HG02943 (cell line): ENCODE data around the gene NAV3.

Source experiments
- ATAC-seq: cut with Tn5 transposase; IDR thresholded peaks from one replicate; pipeline ENCODE4 v1.9.1; 2021; ENCODE audit warnings: mild to moderate bottlenecking, low read depth, moderate library complexity; ENCODE audit not compliant: unreplicated experiment

The NAV3 gene

DNA sequence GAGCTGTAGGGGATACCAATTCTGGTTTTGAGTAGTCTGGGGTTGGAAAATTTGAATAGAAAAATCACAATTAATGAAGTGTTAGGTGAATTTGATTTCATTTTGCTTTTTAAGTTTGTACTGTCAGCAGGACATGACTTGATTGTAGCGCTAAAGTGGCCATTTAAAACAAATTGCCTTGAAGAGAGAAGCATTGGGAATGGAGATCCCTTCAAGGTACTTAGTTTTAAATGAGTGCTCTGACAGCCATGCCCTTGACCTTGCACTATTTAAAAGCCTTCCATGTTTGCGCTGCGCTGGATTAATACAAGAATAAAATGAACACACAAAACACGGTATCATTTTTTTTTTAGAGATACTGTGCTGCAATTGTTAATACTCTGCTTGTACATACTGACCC, 345.9 kb downstream of the NAV3 start:
- no peak for ATAC-seq

DNA sequence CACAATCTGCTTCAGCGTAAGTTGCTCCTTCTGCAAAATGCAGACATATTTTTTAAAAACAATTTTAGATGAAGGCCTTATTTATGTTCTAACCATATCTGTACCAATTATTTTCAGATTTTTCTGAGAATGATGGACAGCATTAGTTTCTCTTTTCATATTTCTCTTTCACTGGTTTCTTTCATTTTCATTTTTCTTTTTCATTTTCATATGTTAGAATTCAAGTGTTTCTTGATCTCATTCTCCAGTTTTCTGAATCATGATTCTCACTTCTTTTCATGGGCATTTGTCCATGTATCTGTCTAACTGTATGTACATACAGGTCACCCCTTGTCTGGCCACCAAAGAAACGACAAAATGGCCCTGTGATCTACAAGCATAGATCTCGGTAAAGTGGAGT, 346.6 kb downstream of the NAV3 start:
- no peak for ATAC-seq

DNA sequence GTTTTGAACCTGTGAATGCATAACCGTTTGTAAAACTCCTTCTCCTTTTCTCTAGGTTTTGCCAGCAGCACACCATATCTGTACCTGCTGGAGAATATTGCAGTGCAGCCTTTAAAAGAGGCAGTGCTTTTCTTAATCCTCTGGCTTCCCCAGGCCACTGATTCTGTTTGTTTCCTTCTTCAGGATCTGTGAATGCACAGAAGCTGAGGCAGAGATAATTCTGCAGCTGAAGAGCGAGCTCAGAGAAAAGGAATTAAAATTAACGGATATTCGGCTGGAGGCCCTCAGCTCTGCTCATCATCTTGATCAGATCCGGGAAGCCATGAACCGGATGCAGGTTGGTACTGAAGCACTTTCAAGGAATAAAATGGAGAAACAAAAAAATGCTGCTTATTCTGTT, 348.7 kb downstream of the NAV3 start:
- ATAC-seq = no peak

DNA sequence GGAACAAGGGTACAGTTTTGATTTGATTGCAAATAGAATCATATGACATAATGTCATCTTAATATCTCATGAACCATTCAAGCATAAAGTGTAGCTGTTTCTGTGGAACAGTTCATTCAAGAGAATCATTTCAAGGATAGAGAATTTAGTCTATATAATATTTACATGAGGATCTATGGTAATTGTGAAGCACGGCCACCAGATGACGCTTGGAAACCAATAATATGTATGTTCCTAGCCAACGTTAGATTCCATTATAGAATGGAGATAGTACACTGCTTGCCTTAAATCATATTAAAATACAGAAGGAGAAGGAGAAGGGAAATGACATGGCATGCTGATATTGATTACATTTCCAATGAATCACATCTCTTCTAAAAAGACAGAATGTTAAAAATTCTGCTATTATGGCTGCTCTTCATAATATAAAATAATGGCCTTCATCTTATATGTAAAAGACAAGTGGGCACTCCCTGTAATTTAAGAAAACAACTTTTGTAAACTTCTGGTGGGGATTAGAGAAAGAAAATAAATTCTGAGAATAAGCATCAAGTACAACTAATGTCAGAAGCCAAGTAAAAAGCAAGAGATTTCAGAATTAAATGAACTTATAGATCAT, 351.0 kb downstream of the NAV3 start:
- ATAC-seq = no peak

DNA sequence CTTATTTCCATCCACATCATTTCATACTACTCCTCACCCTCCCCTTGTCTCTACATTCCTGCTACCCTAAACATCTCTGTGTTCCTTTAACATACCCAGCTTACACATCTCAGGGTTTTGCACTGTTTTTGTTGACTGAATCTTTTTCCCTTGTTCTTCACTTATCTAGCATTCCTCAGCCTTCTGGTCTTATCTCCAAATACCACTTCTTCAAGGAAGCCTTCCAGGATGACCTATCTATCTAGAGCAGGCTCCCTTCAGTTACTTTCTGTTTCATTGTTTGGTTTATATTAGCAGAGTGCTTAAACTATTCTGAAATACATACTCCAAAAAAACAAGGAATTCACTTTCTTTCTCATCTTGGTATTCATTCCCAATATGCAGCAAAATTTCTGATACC, 353.1 kb downstream of the NAV3 start:
- no peak for ATAC-seq

DNA sequence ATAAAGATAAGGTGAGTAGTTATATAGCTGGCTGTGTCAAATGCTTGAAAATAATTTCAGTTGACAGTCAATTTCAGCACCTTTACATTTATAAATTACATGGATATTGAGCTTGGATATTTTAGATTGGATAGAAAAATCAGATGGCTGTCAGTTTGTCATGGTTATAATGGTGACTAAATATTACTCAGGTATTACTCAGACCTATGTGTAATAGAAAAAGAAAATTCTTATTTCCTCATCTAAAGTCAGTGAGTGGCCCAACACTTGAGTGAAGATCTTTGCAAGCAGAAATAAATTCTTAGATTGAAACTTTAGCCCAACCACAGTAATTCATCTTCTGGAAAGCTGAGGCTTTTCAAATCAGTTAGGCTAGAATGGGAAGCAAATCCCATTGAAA, 354.4 kb downstream of the NAV3 start:
- no peak for ATAC-seq

DNA sequence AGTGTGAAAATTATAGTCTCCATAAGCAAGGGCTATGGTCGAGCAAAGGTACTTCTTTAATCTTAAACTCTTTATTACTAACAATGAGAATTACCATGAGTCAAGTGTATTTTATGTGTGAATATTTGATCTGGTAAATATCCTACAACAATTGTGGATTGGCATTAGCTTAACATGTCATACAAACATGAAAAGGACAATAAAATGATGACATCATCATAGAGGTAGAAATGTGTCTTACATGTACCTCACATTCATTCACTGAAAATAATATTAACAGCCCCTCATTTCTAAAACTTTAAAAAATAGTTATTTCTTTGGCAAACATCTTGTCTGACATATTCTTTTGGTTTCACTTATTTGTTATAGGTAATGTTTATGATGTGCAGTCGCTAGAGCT, 355.0 kb downstream of the NAV3 start:
- no peak for ATAC-seq

DNA sequence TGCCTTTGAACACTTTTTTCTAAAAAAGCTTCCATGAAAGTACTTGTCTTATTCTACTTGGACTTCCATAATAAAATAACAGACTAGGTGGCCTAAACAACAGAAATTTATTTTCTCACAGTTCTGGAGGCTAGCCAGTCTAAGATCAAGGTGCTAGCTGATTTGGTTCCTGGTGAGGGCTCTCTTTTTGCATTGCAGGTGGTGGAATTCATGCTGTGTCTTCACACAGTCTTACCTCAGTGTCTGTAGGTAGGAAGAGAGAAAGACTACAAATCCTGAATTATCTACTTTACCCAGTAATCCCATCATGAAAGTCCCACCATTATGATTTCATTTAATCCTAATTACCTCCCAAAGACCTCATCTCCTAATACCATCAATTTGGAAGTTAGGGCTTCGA, 356.0 kb downstream of the NAV3 start:
- ATAC-seq = no peak

DNA sequence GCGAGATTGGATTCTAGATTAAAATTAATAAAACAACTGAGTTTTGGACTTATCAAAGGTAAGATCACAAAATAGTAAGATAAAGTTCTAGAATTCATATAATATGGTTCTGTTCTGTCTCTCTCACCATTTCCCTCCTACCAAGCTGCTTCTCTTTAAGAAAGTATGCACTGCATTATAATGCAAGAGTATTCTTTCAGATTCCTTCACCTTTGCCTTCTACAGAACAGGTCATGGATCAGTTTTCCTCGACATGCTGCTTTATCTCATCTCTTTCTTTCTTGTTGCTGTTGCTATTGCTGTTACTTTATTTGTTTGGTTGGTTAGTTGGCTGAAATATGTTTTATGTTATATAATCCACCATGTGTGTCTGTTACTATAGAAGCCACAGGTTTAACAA, 357.0 kb downstream of the NAV3 start:
- no peak for ATAC-seq

DNA sequence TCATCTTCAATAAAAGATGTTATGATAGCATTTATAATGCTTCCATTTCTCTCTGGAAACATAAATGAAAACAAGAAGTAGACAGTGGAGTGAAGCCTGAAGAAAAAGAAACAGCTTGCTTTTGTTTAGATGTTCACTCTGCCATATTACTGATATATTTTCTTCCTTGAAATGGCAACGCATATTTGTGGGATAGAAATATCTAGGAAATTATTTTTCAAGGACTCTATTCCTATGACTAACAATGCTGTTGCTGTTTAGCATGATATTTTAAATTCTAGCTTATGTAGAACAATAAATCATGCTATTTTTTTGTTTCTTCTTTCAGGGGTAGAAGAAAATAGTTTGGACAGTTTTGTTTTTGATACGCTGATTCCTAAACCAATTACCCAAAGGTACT, 359.0 kb downstream of the NAV3 start:
- ATAC-seq = no peak

DNA sequence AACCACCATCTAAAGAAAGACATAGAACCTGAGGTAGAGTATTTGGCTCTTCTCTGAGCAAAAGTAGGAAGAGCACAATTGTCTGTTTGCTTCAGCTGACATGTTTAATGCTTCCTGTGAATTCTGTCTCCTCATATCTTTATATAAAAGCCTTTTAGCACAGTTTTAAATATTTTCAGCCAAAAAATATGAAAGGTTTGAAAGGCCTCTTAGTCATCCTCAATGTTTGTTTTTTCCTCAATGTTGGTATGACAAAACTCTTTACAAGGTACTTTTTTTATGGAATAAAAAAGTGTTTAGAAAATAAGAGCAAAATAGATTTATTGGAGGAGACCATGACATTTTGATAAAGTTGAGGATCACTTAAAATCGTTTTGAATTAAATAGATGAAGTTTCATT, 360.9 kb downstream of the NAV3 start:
- ATAC-seq = no peak

DNA sequence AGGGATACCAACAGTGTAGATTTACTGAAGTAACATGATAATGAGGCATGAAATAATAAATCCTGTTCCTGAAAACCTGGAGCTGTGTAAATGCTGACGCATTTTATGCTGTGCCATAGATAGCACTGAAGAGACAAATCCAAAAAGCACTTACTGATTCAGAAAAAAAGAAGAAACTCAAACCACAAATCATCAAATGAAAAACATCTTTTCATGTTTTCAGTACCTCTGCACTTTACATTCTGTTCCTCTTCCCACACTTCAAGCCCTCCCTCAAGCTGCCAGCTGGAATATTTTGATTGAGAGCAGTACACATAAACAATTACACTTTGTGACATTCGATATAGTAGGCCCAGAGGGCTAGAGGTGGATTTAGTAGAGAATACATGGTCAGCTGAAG, 362.3 kb downstream of the NAV3 start:
- ATAC-seq = no peak

DNA sequence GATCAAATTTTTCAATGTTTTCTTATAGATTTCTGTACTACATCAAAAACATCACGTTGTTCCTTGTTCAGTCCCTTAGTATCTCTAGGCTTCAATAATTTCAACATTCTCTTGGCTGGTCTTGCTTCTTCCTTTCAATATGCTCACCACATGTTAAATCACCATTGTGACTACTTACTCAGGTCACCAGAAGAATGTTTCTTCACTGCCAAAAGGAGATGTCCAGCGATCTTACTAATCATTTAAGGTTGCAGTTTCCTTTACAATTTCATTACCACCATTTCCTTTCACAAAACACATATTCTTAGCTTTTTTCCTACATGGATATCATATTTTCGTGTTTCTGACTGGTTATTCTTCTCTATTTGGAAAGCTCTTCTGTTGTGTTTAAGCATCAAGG, 363.8 kb downstream of the NAV3 start:
- no peak for ATAC-seq

DNA sequence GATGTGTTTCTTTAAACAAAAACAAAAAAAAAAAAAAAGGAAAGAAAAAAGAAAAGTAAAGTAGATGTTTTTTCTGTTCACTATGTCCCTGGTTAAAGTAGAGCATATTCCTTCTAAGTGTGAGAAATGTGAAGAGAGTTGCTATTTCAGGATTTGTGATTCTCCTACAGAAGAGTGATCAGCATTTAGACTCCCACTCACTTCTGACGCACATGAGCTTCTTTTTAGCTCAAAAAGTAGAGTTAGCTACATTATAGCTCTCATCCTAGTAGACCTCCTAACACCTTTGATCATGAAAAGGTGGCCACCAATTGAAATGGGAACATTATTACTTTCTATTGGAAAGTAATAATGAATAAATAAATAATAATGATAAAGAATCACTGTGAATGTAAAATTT, 368.2 kb downstream of the NAV3 start:
- ATAC-seq = no peak

DNA sequence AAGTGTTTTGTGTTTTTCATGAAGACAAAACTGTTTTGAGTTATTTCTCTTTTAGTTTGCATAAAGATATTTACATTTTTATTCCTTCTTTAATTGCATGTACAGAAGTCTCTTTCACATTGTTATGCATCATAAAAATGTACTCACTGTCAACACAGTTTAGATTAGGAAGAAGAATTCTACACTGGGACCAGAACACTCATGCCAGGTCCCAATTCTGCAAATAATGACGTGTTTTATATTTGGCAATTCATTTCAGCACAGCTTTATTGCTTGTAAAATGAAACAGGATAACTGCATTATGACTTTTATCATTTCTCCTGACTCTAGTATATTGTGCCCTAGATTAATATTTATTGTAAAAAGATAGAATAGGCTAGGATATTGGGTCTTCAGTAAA, 369.2 kb downstream of the NAV3 start:
- no peak for ATAC-seq

DNA sequence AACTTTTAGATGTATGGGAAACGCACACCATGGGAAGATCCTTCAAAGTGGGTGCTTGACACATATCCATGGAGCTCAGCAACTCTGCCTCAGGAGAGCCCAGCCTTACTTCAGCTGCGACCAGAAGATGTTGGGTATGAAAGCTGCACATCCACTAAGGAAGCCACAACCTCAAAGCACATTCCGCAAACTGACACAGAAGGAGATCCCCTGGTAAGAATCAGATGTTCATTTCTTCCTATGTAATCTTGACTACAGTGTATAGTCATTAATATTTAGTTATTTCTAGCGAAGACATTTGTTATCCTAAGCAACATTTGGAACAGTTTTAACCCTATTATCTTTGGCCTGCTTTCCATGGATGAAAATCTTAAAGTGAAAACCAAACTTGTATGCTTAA, 374.2 kb downstream of the NAV3 start:
- no peak for ATAC-seq

DNA sequence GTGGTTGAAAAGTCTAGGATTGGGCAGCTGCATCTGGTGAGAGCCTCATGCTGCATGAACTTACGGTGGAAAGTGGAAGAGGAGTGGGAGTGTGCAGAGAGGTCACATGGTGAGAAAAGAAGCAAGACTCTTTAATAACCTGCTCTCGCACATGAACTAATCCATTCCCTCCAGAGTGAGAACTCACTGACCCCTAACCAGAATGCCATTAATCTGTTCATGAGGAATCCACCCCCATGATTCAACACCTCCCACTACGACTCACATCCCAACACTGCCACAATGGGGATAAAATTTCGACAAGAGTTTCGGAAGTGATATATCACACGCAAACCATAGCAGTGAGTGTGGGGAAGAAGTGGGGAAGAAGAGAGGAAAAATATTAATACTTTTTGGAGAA, 377.4 kb downstream of the NAV3 start:
- ATAC-seq = no peak

DNA sequence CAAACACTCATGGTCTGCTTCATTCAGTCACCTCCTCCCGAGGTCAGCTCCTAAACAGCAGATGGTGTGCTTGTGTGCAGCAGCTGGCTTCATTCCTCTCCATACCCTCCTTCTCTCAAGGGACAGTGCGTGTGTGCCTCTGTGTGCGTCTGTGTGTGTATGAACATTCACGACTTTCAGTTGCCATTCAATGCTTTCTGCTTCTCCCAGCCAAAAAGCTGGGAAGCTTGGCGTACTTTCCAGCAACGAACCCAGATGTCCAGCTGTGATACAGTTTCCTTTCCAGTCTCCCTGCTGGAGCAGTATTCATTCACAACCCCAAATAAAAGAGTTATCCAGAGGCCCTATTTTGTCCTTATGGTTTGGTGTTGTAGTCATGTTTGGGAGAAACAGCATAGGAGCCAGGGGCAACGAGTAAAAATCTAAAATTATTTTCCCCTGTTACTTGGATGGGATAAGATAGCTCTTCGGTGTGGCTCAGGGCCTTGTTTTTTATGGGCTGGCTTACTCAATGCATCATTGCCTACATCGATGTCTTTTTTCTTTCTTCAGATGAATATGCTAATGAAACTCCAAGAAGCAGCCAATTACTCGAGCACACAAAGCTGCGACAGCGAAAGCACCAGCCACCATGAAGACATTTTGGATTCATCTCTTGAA, 379.3 kb downstream of the NAV3 start:
- no peak for ATAC-seq

DNA sequence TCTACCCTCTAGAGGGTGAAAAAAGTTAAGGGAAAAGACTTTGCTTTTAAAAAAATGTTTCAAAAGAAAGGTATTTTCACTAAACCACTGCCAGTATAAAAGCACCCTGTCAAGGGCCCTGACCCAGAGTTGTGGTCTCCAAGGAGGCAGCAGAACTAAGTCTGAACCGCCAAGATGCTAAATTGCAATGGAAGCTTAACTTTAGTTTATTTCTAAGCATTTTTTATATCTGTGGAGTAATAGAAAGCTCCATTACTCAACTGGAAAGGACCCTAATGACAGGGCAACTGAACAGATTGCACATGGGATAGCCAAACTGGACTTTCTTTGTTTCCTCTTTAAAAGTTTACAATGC, 379.8 kb downstream of the NAV3 start:
- no peak for ATAC-seq

DNA sequence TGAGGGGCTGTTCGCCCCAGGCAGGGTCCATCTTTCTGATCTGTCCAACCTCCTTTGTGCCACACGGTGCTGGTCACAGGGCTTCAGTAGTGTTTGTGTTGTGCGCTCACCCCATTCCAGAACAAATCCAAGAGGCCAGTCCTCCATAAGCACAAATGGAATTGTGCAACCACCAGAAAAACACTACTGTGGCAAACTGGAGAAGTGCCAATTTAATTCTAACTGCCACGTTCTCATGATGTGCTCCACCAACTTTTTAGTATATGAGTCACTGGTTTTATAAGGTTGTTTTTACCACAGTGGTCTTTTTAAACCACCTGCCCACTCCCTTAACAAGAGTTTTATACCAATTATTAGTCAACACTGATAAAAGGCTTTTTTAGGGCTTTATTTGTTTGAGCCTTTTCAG, 380.2 kb downstream of the NAV3 start:
- ATAC-seq = no peak

DNA sequence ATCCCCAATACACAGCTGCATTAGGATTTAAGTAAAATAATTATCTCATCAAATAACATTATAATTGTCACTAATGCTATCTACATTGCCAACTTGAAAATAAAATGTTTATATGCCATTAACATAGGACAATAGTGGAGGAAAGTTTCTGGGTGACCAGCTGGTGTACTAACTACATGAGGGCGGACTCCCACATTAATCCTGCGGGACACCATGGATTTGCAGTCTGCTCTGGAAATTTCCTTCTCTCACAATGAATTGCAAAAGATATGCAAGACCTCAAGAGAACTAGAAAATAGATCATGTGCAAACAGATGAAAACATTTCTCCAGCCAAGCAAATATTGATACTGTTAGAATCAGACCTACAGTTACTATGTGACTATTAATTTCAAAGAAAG, 390.1 kb downstream of the NAV3 start:
- no peak for ATAC-seq

DNA sequence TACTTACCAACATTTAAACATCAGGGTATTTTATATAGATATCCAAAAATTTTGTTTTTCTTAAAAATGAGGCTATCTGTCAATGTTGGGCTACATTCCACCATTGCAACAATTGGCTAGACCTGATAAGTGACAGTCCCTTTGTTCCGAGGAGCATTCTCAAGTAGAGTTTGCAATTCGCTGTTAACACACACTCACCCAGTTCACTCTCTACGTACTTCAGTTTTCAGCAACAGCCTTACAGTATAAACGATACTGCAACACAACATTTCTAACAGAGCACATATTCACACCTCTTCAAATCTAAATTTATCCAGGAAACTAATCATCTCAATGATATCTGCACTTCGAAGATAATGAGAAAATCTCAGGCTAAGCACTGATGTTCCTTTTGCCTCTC, 393.5 kb downstream of the NAV3 start:
- ATAC-seq = no peak

DNA sequence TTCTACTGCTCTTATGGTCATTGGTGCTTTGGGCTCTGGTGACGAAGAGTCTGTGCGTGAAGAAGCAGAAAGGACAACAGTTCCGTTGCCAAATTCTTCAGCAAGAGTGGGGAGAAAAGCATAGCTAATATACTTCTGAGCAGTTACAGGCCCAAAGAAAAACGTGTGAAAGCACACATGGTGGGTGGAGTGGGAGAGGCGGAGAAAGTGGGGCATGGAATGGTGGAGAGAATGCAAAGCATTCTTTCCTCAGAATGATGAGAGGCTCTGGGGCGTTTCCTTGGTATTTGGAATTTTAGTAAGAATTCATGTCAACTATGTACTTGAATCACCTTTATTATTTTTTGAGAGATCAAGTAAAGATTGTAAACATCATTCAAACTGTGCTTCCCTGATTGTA, 396.1 kb downstream of the NAV3 start:
- no peak for ATAC-seq
